AG08395 (cell line): ENCODE data around the gene TMPRSS3.

Experiments used
- DNase-seq: peaks from one replicate; pipeline ENCODE4 v3.0.0; 2012; ENCODE audit warnings: mixed read lengths, low spot score

The TMPRSS3 gene

GRCh38 chr21:42387843-42388340 is 8.0 kb downstream of the TMPRSS3 start:
- no peak for DNase-seq

- DNase-seq, result no peak
Measured at GRCh38 chr21:42387164-42387563, 8.7 kb downstream of the TMPRSS3 start.

- no peak for DNase-seq
Measured at GRCh38 chr21:42386034-42386591, 9.7 kb downstream of the TMPRSS3 start.

- no peak for DNase-seq
Measured at GRCh38 chr21:42385619-42386018, 10.2 kb downstream of the TMPRSS3 start.

GRCh38 chr21:42384989-42385388 is 10.9 kb downstream of the TMPRSS3 start:
- no peak for DNase-seq

- DNase-seq, result no peak
Measured at GRCh38 chr21:42384156-42384945, 11.5 kb downstream of the TMPRSS3 start.

GRCh38 chr21:42383331-42383730 is 12.5 kb downstream of the TMPRSS3 start:
- no peak for DNase-seq

GRCh38 chr21:42382915-42383314 is 12.9 kb downstream of the TMPRSS3 start:
- no peak for DNase-seq

GRCh38 chr21:42381347-42381984 is 14.4 kb downstream of the TMPRSS3 start:
- peak; percentile 30 for DNase-seq

- DNase-seq, result no peak
Measured at GRCh38 chr21:42379426-42380215, 16.2 kb downstream of the TMPRSS3 start.

GRCh38 chr21:42378418-42378817 is 17.4 kb downstream of the TMPRSS3 start:
- DNase-seq, result no peak

GRCh38 chr21:42377951-42378340 is 17.9 kb downstream of the TMPRSS3 start:
- no peak for DNase-seq

GRCh38 chr21:42377211-42377950 is 18.5 kb downstream of the TMPRSS3 start:
- no peak for DNase-seq

GRCh38 chr21:42376338-42376982 is 19.4 kb downstream of the TMPRSS3 start:
- no peak for DNase-seq

GRCh38 chr21:42375966-42376337 is 19.9 kb downstream of the TMPRSS3 start:
- DNase-seq, result no peak

- DNase-seq, result no peak
Measured at GRCh38 chr21:42375506-42375905, 20.3 kb downstream of the TMPRSS3 start.

- no peak for DNase-seq
Measured at GRCh38 chr21:42374864-42375499, 20.9 kb downstream of the TMPRSS3 start.

GRCh38 chr21:42374457-42374856 is 21.4 kb downstream of the TMPRSS3 start:
- no peak for DNase-seq

- no peak for DNase-seq
Measured at GRCh38 chr21:42373908-42374455, 21.9 kb downstream of the TMPRSS3 start.

GRCh38 chr21:42373196-42373907 is 22.5 kb downstream of the TMPRSS3 start:
- no peak for DNase-seq
